Stomach (tissue), 4 donors: ENCODE data around the gene OXLD1.

Source experiments
- CTCF ChIP-seq, 7 experiments: fragments of 450-650 bp in 4 of 7; fragments of 200-600 bp in 3 of 7; sonication (generic) in 3 of 7; IDR thresholded peaks; one replicate each; pipeline ENCODE4 v1.5.1; 2016 to 2019; ENCODE audit warnings: antibody characterized with exemption in 7 of 7, control low read depth in 2 of 7, mild to moderate bottlenecking in 1 of 7
- EP300 ChIP-seq: sonication (generic); formaldehyde crosslinking; IDR thresholded peaks from one replicate; pipeline ENCODE4 v1.6.1; 2017; ENCODE audit warnings: antibody characterized with exemption
- POLR2A ChIP-seq, 4 donors: fragments of 450-650 bp; IDR thresholded peaks; one replicate each; pipeline ENCODE4 v1.6.1; 2016; ENCODE audit warnings: antibody characterized with exemption in 4 of 4, control low read depth in 2 of 4, mild to moderate bottlenecking in 1 of 4, moderate library complexity in 1 of 4
- POLR2AphosphoS5 ChIP-seq, 3 donors: sonication (generic); formaldehyde crosslinking; IDR thresholded peaks; one replicate each; pipeline ENCODE4 v1.6.1; 2016; ENCODE audit warnings: antibody characterized with exemption in 3 of 3

- no peak for TF ChIP-seq CTCF (IDR thresholded peaks at IDR 0.05)
- TF ChIP-seq EP300, result no peak
- no peak for TF ChIP-seq POLR2AphosphoS5 (IDR thresholded peaks at IDR 0.05)
- no peak for TF ChIP-seq POLR2A (IDR thresholded peaks at IDR 0.05)
These were observed 18.7 kb upstream of the OXLD1 start for GRCh38 chr17:81685108-81685507.
